ENCODE measurements around the gene PTPRO. TPM values are rescaled to one million over a fixed set of nuclear protein-coding genes. Genes with fewer than 3 reads are reported as not detected.

The PTPRO gene
- total and polyA plus RNA-seq, 8 donors, result 0.35 to 11.6 (median 0.68) TPM; not detected in 3

GRCh38 chr12:15583804-15584203, 261.5 kb downstream of the PTPRO start:
- H3K27ac ChIP-seq, result no peak overlapping the region
- no peaks in the 10 kb centered on the region for H3K36me3 ChIP-seq
- WGBS, 5 donors, result 39 to 59% (median 54%) methylated on average over 7 of the region's 7 CpGs
- intact Hi-C loops (cut with DNase I; ENCODE audit: low total_unique reads), result no loop called here
- TF ChIP-seq POLR2A (IDR thresholded peaks at IDR 0.05), result no peak
- TF ChIP-seq POLR2AphosphoS5 (IDR thresholded peaks at IDR 0.05), result no peak
- TF ChIP-seq EP300 (IDR thresholded peaks at IDR 0.05), result no peak
- TF ChIP-seq CTCF (IDR thresholded peaks at IDR 0.05), result no peak
- no peaks in the 10 kb centered on the region for H3K9me3 ChIP-seq
- no peak overlapping the region for H3K4me3 ChIP-seq
- H3K27me3 ChIP-seq, result no peaks in the 10 kb centered on the region
- H3K4me1 ChIP-seq, result peaks cover 0 to 8% (median 0%) of the 10 kb centered on the region in 4 donors
- DNase-seq, result no peak

GRCh38 chr12:15584366-15585041, 262.2 kb downstream of the PTPRO start:
- H3K27me3 ChIP-seq, result no peaks in the 10 kb centered on the region
- DNase-seq, result peak in 1 of 2 donors; percentile 86
- intact Hi-C loops (cut with DNase I; ENCODE audit: low total_unique reads), result loop anchor here (5.0 kb wide), 1 partner anchor 273 kb away; no protein-coding TSS in a partner anchor

GRCh38 chr12:15589328-15590032, 267.2 kb downstream of the PTPRO start:
- Histone ChIP-seq H3K27me3 (no peaks in the 10 kb centered on the region), H3K4me1 (peaks cover 3 to 10% (median 7%) of the 10 kb centered on the region in 4 donors), H3K36me3 (no peaks in the 10 kb centered on the region), H3K4me3 (no peak overlapping the region), H3K27ac (no peak overlapping the region), H3K9me3 (no peaks in the 10 kb centered on the region)
- 65 to 78% (median 71%) methylated on average over 8 of the region's 8 CpGs for WGBS, 5 donors
- TF ChIP-seq EP300 (IDR thresholded peaks at IDR 0.05) (no peak), CTCF (IDR thresholded peaks at IDR 0.05) (no peak), POLR2AphosphoS5 (IDR thresholded peaks at IDR 0.05) (no peak), POLR2A (IDR thresholded peaks at IDR 0.05) (no peak)
- intact Hi-C loops (cut with DNase I; ENCODE audit: low total_unique reads), result loop anchor here (5.0 kb wide), 1 partner anchor 268 kb away; no protein-coding TSS in a partner anchor
- DNase-seq, result no peak

More at GRCh38 chr12:15584366-15585041, 262.2 kb downstream of the PTPRO start:
- Histone ChIP-seq H3K4me3 (no peak overlapping the region), H3K9me3 (no peaks in the 10 kb centered on the region), H3K36me3 (no peaks in the 10 kb centered on the region), H3K4me1 (peaks cover 0 to 8% (median 0%) of the 10 kb centered on the region in 4 donors), H3K27ac (no peak overlapping the region)
- WGBS, 5 donors, result 15 to 29% (median 19%) methylated on average over 3 of the region's 3 CpGs
- TF ChIP-seq CTCF (IDR thresholded peaks at IDR 0.05) (peak in 5 of 7 experiments; percentile 15 to 64 (median 47)), POLR2A (IDR thresholded peaks at IDR 0.05) (no peak), POLR2AphosphoS5 (IDR thresholded peaks at IDR 0.05) (no peak), EP300 (IDR thresholded peaks at IDR 0.05) (no peak)

- peak overlapping the region; percentile 21 to 38 (median 30) for H3K4me3 ChIP-seq
- WGBS, 5 donors, result 8 to 14% (median 10%) methylated on average over 16 of the region's 16 CpGs
These were observed 268.0 kb downstream of the PTPRO start for GRCh38 chr12:15590180-15590826.

More at GRCh38 chr12:15590180-15590826, 268.0 kb downstream of the PTPRO start:
- TF ChIP-seq POLR2AphosphoS5 (IDR thresholded peaks at IDR 0.05) (peak in 1 of 3 donors; percentile 49), CTCF (IDR thresholded peaks at IDR 0.05) (peak in 5 of 7 experiments; percentile 83 to 93 (median 88)), EP300 (IDR thresholded peaks at IDR 0.05) (no peak), POLR2A (IDR thresholded peaks at IDR 0.05) (no peak)
- no peaks in the 10 kb centered on the region for H3K36me3 ChIP-seq
- peak; percentile 53 to 90 for DNase-seq
- H3K4me1 ChIP-seq, result peaks cover 3 to 10% (median 7%) of the 10 kb centered on the region in 4 donors
- H3K9me3 ChIP-seq, result no peaks in the 10 kb centered on the region
- peak overlapping the region in 1 of 5 donors; percentile 36 for H3K27ac ChIP-seq
- H3K27me3 ChIP-seq, result no peaks in the 10 kb centered on the region
- intact Hi-C loops (cut with DNase I; ENCODE audit: low total_unique reads), result no loop called here
